H1 (cell line): ENCODE results near the gene ZNF471. TPM values are rescaled to one million over a fixed set of nuclear protein-coding genes. Genes with fewer than 3 reads are reported as not detected.
A peak's percentile ranks its signal among the peaks of the same experiment; 100 is the strongest.

Experiments
- CTCF ChIA-PET: fragments of 300-600 bp; sonication (Branson Sonifier 250); formaldehyde crosslinking; loops from one replicate; lab custom pipeline; 2021; ENCODE audit not compliant: partially characterized antibody; lab: Charles Lee
- POLR2A ChIA-PET: fragments of 300-600 bp; sonication (Branson Sonifier 250); formaldehyde crosslinking; loops from one replicate; lab custom pipeline; 2021; ENCODE audit warnings: inconsistent platforms; ENCODE audit not compliant: partially characterized antibody; lab: Charles Lee
- DNase-seq, 2 experiments: peaks; one replicate each; pipeline versions ENCODE4 v3.0.0 to v3.0.0-alpha.2; 2010 to 2022; ENCODE audit warnings: low spot score in 2 of 2, low read depth in 1 of 2, mixed read lengths in 1 of 2
- FAIRE-seq: peaks from 2 replicates; lab custom pipeline; 2011; peaks lifted over from hg19 to GRCh38; lab: Jason Lieb, UNC
- H2AFZ ChIP-seq: 2 replicates; pipeline ENCODE4 v1.8.1; 2012; ENCODE audit warnings: low read length, inconsistent platforms
- H2AK5ac ChIP-seq: 2 replicates; pipeline ENCODE4 v1.6.1; 2013; ENCODE audit warnings: low read depth, low read length
- H2BK120ac ChIP-seq: replicated peaks from 2 replicates; pipeline ENCODE3; 2013; ENCODE audit warnings: low read depth, low read length, inconsistent platforms
- H2BK12ac ChIP-seq: 2 replicates; pipeline ENCODE4 v1.6.1; 2013; ENCODE audit warnings: low read depth, low read length
- H2BK15ac ChIP-seq: 2 replicates; pipeline ENCODE4 v1.6.1; 2013; ENCODE audit warnings: low read length
- H2BK20ac ChIP-seq: 2 replicates; pipeline ENCODE4 v1.6.1; 2013; ENCODE audit warnings: low read length
- H2BK5ac ChIP-seq: 2 replicates; pipeline ENCODE4 v1.6.1; 2013; ENCODE audit warnings: low read depth, low read length
- H3K14ac ChIP-seq: 2 replicates; pipeline ENCODE4 v1.6.1; 2013; ENCODE audit warnings: inconsistent platforms; ENCODE audit not compliant: insufficient read length
- H3K18ac ChIP-seq: 2 replicates; pipeline ENCODE4 v1.6.1; 2013; ENCODE audit warnings: low read length; ENCODE audit errors: extremely low read depth
- H3K23ac ChIP-seq: 2 replicates; pipeline ENCODE4 v1.6.1; 2013; ENCODE audit warnings: inconsistent platforms; ENCODE audit not compliant: insufficient read length
- H3K23me2 ChIP-seq: 2 replicates; pipeline ENCODE4 v1.6.1; 2013; ENCODE audit warnings: low read depth, low read length
- H3K27ac ChIP-seq: 2 replicates; pipeline ENCODE4 v1.6.1; 2011; ENCODE audit warnings: low read depth, low read length, inconsistent platforms
- H3K27me3 ChIP-seq, 4 experiments: replicated peaks in 1 of 4; 1 replicate in 1 of 4; 2 replicates in 3 of 4; pipeline versions ENCODE4 v1.6.1 to v1.8.1; 2011 to 2013; ENCODE audit warnings: low read length in 3 of 4, mild to moderate bottlenecking in 3 of 4, inconsistent platforms in 2 of 4, mixed read lengths in 2 of 4, moderate library complexity in 1 of 4; ENCODE audit not compliant: control insufficient read depth in 3 of 4, insufficient read depth in 3 of 4; ENCODE audit errors: extremely low read depth in 1 of 4
- H3K36me3 ChIP-seq, 4 experiments: 2 replicates each; pipeline versions ENCODE4 v1.6.1 to v1.8.1; 2011 to 2013; ENCODE audit warnings: mild to moderate bottlenecking in 4 of 4, low read length in 3 of 4, moderate library complexity in 2 of 4, control low read depth in 1 of 4, inconsistent platforms in 1 of 4; ENCODE audit not compliant: insufficient read depth in 4 of 4, control insufficient read depth in 2 of 4
- H3K4ac ChIP-seq: replicated peaks from 2 replicates; pipeline ENCODE3; 2013; ENCODE audit warnings: low read length, low read depth, mixed read lengths, inconsistent platforms; ENCODE audit not compliant: insufficient read length
- H3K4me1 ChIP-seq, 4 experiments: replicated peaks in 1 of 4; 1 replicate in 1 of 4; 2 replicates in 3 of 4; pipeline versions ENCODE4 v1.6.1 to v1.8.1; 2011 to 2013; ENCODE audit warnings: low read length in 3 of 4, inconsistent platforms in 2 of 4, mixed read lengths in 1 of 4; ENCODE audit not compliant: insufficient read depth in 4 of 4, control insufficient read depth in 3 of 4
- H3K4me2 ChIP-seq, 2 experiments: 2 replicates each; pipeline versions ENCODE4 v1.6.1 to v1.8.1; 2011 to 2013; ENCODE audit warnings: low read depth in 2 of 2, low read length in 2 of 2, control low read depth in 1 of 2, inconsistent platforms in 1 of 2, mild to moderate bottlenecking in 1 of 2; ENCODE audit not compliant: insufficient read depth in 1 of 2
- H3K4me3 ChIP-seq, 4 experiments: fragments of 200-600, 300-600 bp in 1 of 4; sonication (generic), shearing (Covaris generic), sonication (Bioruptor Twin) in 1 of 4; 2 replicates each; pipeline versions ENCODE4 v1.5.1 to v1.8.1; 2011 to 2016; ENCODE audit warnings: low read length in 4 of 4, low read depth in 3 of 4, control low read depth in 2 of 4, inconsistent platforms in 2 of 4, mild to moderate bottlenecking in 2 of 4, mixed read lengths in 1 of 4, moderate library complexity in 1 of 4; ENCODE audit not compliant: insufficient read depth in 2 of 4; ENCODE audit errors: extremely low read depth in 1 of 4
- H3K56ac ChIP-seq: replicated peaks from 2 replicates; pipeline ENCODE3; 2013; ENCODE audit warnings: low read depth, mild to moderate bottlenecking, mixed read lengths, low read length, inconsistent platforms; ENCODE audit not compliant: insufficient read length
- H3K79me1 ChIP-seq: 2 replicates; pipeline ENCODE4 v1.6.1; 2013; ENCODE audit warnings: low read depth, low read length, control low read depth
- H3K79me2 ChIP-seq, 2 experiments: 2 replicates each; pipeline versions ENCODE4 v1.6.1 to v1.8.1; 2012 to 2013; ENCODE audit warnings: low read length in 2 of 2, mild to moderate bottlenecking in 2 of 2, inconsistent platforms in 1 of 2; ENCODE audit not compliant: insufficient read depth in 2 of 2, control insufficient read depth in 1 of 2
- H3K9ac ChIP-seq, 4 experiments: replicated peaks in 1 of 4; 1 replicate in 1 of 4; 2 replicates in 3 of 4; pipeline versions ENCODE4 v1.6.1 to v1.8.1; 2011 to 2013; ENCODE audit warnings: low read depth in 3 of 4, low read length in 3 of 4, control low read depth in 2 of 4, mild to moderate bottlenecking in 2 of 4, moderate library complexity in 2 of 4, inconsistent platforms in 1 of 4; ENCODE audit errors: extremely low read depth in 1 of 4
- H3K9me3 ChIP-seq, 2 experiments: 2 replicates each; pipeline versions ENCODE4 v1.6.1 to v1.8.1; 2012 to 2013; ENCODE audit warnings: mild to moderate bottlenecking in 2 of 2, moderate library complexity in 2 of 2, control low read depth in 1 of 2, inconsistent platforms in 1 of 2, low read depth in 1 of 2, low read length in 1 of 2, mixed read lengths in 1 of 2; ENCODE audit not compliant: insufficient read depth in 2 of 2
- H4K20me1 ChIP-seq, 2 experiments: replicated peaks in 1 of 2; 2 replicates each; pipeline versions ENCODE3 to v1.8.1; 2011 to 2013; ENCODE audit warnings: inconsistent platforms in 2 of 2, low read length in 2 of 2, mild to moderate bottlenecking in 1 of 2; ENCODE audit not compliant: insufficient read depth in 2 of 2, control insufficient read depth in 1 of 2
- H4K5ac ChIP-seq: 2 replicates; pipeline ENCODE4 v1.6.1; 2013; ENCODE audit warnings: low read length, low read depth, mixed read lengths, inconsistent platforms; ENCODE audit not compliant: insufficient read length
- H4K8ac ChIP-seq: 2 replicates; pipeline ENCODE4 v1.8.0; 2013; ENCODE audit warnings: mild to moderate bottlenecking, moderate library complexity, low read length, inconsistent platforms; ENCODE audit not compliant: insufficient read depth; ENCODE audit errors: extremely low read depth
- H4K91ac ChIP-seq: replicated peaks from 2 replicates; pipeline ENCODE3; 2013; ENCODE audit warnings: low read length, mixed read lengths, inconsistent platforms; ENCODE audit not compliant: insufficient read length
- ASH2L ChIP-seq: fragments of 200-600, 300-600 bp; sonication (generic); IDR thresholded peaks from one replicate; pipeline ENCODE4 v1.7.1; 2017; ENCODE audit warnings: low read length
- ATF2 ChIP-seq: IDR thresholded peaks from 2 replicates; pipeline ENCODE4 v1.6.1; 2012; ENCODE audit warnings: low read length, inconsistent platforms
- BRCA1 ChIP-seq: IDR thresholded peaks from 2 replicates; pipeline ENCODE4 v1.6.1; 2012; ENCODE audit warnings: low read depth, low read length, improper control_type of control experiment
- CBX8 ChIP-seq: fragments of 300-800, 300-1000 bp; sonication (generic); IDR thresholded peaks from 2 replicates; pipeline ENCODE4 v1.7.1; 2016; ENCODE audit warnings: low read depth, low read length, borderline replicate concordance
- E2F6 ChIP-seq: IDR thresholded peaks from 2 replicates; pipeline ENCODE4 v1.6.1; 2012; ENCODE audit warnings: inconsistent platforms
- EGR1 ChIP-seq: IDR thresholded peaks from 2 replicates; pipeline ENCODE4 v1.6.1; 2011; ENCODE audit warnings: low read depth, low read length, borderline replicate concordance
- JUN ChIP-seq: IDR thresholded peaks from 2 replicates; pipeline ENCODE4 v1.6.1; 2011; ENCODE audit warnings: low read depth, mild to moderate bottlenecking, improper control_type of control experiment, low read length
- NANOG ChIP-seq: IDR thresholded peaks from 2 replicates; pipeline ENCODE4 v1.6.1; 2011; ENCODE audit warnings: low read length, low read depth, mild to moderate bottlenecking, inconsistent platforms; ENCODE audit not compliant: insufficient read depth, poor library complexity, severe bottlenecking
- RFX5 ChIP-seq: IDR thresholded peaks from 2 replicates; pipeline ENCODE4 v1.6.1; 2011; ENCODE audit warnings: low read depth, low read length, improper control_type of control experiment, borderline replicate concordance
- SIN3A ChIP-seq, 2 experiments: IDR thresholded peaks in 1 of 2; conservative IDR thresholded peaks in 1 of 2; 2 replicates each; pipeline ENCODE4 v1.6.1; 2011 to 2012; ENCODE audit warnings: low read length in 2 of 2, improper control_type of control experiment in 1 of 2, low read depth in 1 of 2, mild to moderate bottlenecking in 1 of 2
- SUZ12 ChIP-seq: fragments of 200-600 bp; sonication (generic); IDR thresholded peaks from 2 replicates; pipeline ENCODE4 v1.6.1; 2012; ENCODE audit warnings: mild to moderate bottlenecking, inconsistent platforms, low read length, moderate library complexity, mixed read lengths
- WGBS, 2 experiments: shearing (Covaris generic) in 1 of 2; methylation state at CpG; one replicate each; pipeline versions ENCODE4 v1.1.6 to v1.1.7; 2013 to 2015; ENCODE audit warnings: low lambda C conversion rate in 2 of 2, mixed read lengths in 2 of 2, inconsistent platforms in 1 of 2, low coverage in 1 of 2, missing lambda C conversion rate in 1 of 2; ENCODE audit not compliant: insufficient replicate concordance in 2 of 2, insufficient coverage in 1 of 2, insufficient read length in 1 of 2; ENCODE audit errors: extremely low coverage in 1 of 2, missing lambda C conversion rate in 1 of 2; 5-methylcytosine and 5-hydroxymethylcytosine counted together
- polyA plus RNA-seq, 7 experiments: library from polyadenylated mRNA; depleted of rRNA in 3 of 7; stranded (reverse) in 5 of 7; unstranded in 2 of 7; fragments of >200 nt in 5 of 7; fragments of 200-250 nt in 2 of 7; gene quantifications; 1 replicate in 5 of 7; 2 replicates in 1 of 7; 4 replicates in 1 of 7; pipeline versions ENCODE4 v1.2.1 to v1.2.3, GENCODE V29; 2011 to 2013; ENCODE audit warnings: missing spikeins in 2 of 7, mixed read lengths in 2 of 7
- total RNA-seq: library from RNA; stranded (reverse); fragmentation: NEBNext Ultra II Directional; extraction: Animal tissue kit (Norgen Biotek cat#: 25700); gene quantifications from 2 replicates; pipeline ENCODE4 v1.2.1, GENCODE V29; 2021

ZNF471 gene
- total and polyA plus RNA-seq, 2 of the 8 experiments (the other 6 are each of a cell fraction or from before 2014, with no cell fraction given), result 0.73 to 0.74 TPM

- H4K91ac ChIP-seq, result peak overlapping the region; percentile 14
- H4K5ac ChIP-seq, result peak overlapping the region; percentile 72
- H4K8ac ChIP-seq, result peak overlapping the region; percentile 31; the same call in 1 of the 2 replicates
- CTCF ChIA-PET, result interaction anchor here (0.6 to 1.0 kb wide), 2 partner anchors 19 to 273 kb away, joined by 3 read pairs; no protein-coding TSS in a partner anchor
- H3K27ac ChIP-seq, result no peak overlapping the region
- H3K4me2 ChIP-seq, result peak overlapping the region; percentile 62 to 93
- no peak overlapping the region for H2AK5ac ChIP-seq
- H2BK15ac ChIP-seq, result no peak overlapping the region
- H2AFZ ChIP-seq, result peak overlapping the region; percentile 99
- no peaks in the 10 kb centered on the region for H3K79me1 ChIP-seq
- DNase-seq (no peak), FAIRE-seq (no peak)
- no peak overlapping the region for H2BK12ac ChIP-seq
- POLR2A ChIA-PET, result no interaction called here
- H3K9ac ChIP-seq, result peak overlapping the region in 2 of 4 experiments; percentile 16 to 45; a peak in 2 of 7 replicates
- H3K4me1 ChIP-seq, result no peaks in the 10 kb centered on the region; a peak in 1 of 7 replicates
- peak overlapping the region; percentile 68 for H3K18ac ChIP-seq
- H3K79me2 ChIP-seq, result no peaks in the 10 kb centered on the region
- no peaks in the 10 kb centered on the region for H3K27me3 ChIP-seq
- H3K4ac ChIP-seq, result no peak overlapping the region
- WGBS, 2 experiments, result 4% methylated on average over 16 of the region's 23 CpGs; no CpG with 5 or more reads in 1 of the 2 experiments
- H3K14ac ChIP-seq, result no peak overlapping the region
- no peak overlapping the region for H2BK120ac ChIP-seq
- H4K20me1 ChIP-seq, result no peaks in the 10 kb centered on the region
- no peak overlapping the region for H2BK5ac ChIP-seq
- H3K36me3 ChIP-seq, result peaks cover 2 to 31% (median 17%) of the 10 kb centered on the region in 4 experiments; a peak in 7 of 8 replicates
- peaks cover 6% of the 10 kb centered on the region; the same call in 1 of the 2 replicates for H3K23me2 ChIP-seq
- H2BK20ac ChIP-seq, result no peak overlapping the region
- H3K9me3 ChIP-seq, result peaks cover 29 to 39% of the 10 kb centered on the region in 2 experiments
- H3K23ac ChIP-seq, result no peak overlapping the region
- no peak overlapping the region for H3K56ac ChIP-seq
- peak overlapping the region; percentile 55 to 98 (median 96) for H3K4me3 ChIP-seq
- no peak for TF ChIP-seq RFX5
- TF ChIP-seq ATF2, result no peak
- TF ChIP-seq SIN3A (conservative IDR thresholded peaks at IDR 0.05 in 1 of 2, IDR thresholded peaks at IDR 0.05 in 1 of 2; ENCODE audit: low read depth in 1 of 2, low read length in 2 of 2), result peak in 1 of 2 experiments; percentile 73; a peak in 1 of 4 replicates
- TF ChIP-seq SUZ12, result no peak
- TF ChIP-seq BRCA1, result no peak
- TF ChIP-seq CBX8, result no peak
- no peak for TF ChIP-seq JUN
- no peak for TF ChIP-seq ASH2L
- TF ChIP-seq NANOG, result no peak
- no peak for TF ChIP-seq EGR1
- TF ChIP-seq E2F6, result no peak
Measured at GRCh38 chr19:56566904-56567273, 59.2 kb downstream of the ZNF471 start.
